Measurements from ENCODE around the gene EXD2.
"Not testable (repeated sequence)": the region's sequence is repeated elsewhere in the genome, so short reads cannot be mapped to it uniquely, and the experiment has no call there.

The EXD2 gene

DNA sequence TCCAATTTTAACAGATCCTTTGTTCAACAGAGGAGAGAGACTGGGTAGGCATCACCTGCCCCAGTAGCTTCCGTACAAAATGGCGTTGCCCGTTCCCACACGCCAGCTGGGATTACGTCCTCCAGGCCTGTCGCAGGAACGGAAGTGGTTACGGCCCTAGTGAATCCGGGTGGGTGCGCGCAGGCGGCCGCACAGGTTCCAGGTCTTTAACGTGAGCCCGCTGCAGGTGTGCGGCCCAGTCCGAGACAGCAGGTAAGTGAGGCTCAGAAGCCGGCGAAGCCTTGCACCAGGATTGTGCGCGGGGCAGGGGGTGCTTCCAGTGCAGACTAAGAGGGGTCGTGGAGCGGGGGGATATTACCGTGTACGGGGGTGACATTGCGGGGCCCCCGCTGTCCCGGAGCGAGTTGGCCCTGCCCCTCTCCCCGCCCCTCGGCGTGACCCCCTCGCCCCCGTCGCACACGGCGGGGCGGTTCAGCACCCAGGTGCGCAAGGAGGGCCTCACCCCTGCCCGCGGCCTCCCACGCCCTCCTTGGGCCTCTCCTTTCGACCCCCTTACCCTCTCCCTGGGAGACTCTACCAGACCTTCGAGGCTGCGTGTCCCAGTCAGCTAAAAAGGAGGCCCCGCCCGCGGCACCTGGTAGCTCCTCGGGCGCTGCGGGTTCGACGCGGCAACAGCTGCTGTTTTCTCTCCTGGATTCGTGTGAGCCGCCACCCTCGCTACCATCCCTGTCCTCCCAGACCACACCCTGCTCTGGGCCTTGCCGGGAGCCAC is at the start of gene EXD2:
TSS of gene EXD2 (plus strand) at position 159 of the 772 bp plus-strand sequence. CDS start 17,973 bp downstream, outside the sequence.
- DNase-seq: peak; percentile 78

- DNase-seq: no peak
Observed at GRCh38 chr14:69141550-69141949, 49.7 kb upstream of the EXD2 start.

GRCh38 chr14:69142101-69142500 is 49.2 kb upstream of the EXD2 start:
- no peak for DNase-seq

DNA sequence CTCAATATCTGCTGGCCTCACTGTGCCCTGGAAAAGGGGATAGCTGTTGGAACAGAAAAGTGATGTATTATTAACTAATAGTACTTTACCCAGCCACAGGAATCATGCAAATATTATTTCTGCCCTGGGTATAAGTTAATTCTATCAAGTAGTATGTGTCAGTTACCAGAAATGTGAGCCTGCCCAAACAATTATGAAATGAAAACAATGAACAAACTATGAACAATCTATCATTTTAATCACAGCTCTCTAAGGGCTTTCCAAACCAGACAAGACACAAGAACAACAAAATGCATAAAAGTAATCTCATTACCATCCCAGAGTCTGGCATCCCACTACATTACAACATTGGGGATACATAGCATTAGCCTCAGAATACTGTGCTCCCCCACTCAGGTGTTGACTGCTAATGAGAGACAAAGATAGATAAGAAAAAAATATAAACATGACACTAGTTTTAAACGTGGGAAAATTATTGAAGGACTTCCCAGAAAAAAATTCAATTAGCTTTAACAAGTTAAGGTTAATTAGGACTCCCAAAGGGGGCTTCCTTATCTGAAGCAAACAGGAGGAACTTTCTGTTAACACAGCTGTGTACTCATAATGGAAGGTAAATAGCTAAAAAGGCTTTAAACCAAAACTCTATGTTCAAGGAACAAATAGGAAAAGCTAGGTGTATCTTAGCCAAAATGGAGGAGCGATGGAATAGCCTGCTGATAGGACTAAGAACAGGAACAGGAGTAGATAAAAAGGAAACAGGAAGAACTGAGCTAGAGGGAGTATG is 41.6 kb upstream of the EXD2 start:
- DNase-seq: no peak

GRCh38 chr14:69151458-69152180 is 39.7 kb upstream of the EXD2 start:
- DNase-seq: peak; percentile 56

DNA sequence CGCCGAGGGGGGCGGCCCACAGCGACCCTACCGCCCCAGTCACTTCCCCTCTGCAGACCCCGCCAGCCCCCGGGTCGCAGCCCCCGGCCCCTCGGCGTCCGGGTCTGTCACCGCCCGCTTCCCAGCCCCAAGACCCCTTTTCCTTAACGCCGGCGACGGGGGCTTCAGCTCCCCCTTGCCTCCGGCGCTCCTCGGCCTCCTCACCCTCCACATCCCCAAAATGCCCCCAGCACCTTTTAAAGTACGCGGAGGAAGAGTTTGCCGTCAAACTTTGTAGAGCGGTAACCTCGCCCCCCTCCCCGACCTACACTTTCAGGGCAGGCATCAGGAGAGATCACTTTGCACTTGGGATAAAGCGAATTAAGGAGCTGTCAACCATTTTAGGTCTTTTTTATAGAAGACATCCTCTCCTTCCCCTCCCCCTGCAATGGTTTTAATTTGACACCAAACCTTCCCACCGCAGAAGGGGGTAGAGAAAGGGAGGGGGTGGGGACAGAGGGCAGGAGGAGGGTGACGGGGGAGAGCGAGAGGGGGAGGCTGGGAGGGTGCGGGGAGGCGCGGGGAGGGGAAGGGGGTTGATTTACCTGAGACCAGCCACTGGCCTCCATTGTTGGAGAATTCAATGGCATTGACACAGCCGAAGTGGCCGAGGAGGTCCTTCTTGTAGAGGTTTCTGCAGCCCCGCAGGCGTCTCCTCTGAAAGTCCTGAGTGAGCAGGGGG is 39.0 kb upstream of the EXD2 start:
- no peak for DNase-seq

DNA sequence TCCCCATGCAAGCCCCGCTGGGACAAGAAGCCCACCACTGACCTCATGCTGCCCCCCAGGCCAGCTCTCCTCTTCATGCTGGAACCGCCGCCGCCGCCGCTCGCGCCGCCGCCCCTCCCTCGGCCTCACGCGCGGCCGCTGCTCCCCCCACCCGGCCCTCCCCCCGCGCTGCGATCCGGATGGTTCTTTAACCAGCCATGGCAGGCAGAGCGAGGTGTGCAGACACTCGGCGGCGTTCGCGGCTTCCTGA is 38.5 kb upstream of the EXD2 start, which contains the start of gene DCAF5:
TSS of gene DCAF5 (minus strand) at position 218 of the 250 bp plus-strand sequence. CDS start at position 77, 141 bp downstream.
- no peak for DNase-seq

GRCh38 chr14:69153152-69153872 is 38.0 kb upstream of the EXD2 start:
- DNase-seq: peak; percentile 75

DNA sequence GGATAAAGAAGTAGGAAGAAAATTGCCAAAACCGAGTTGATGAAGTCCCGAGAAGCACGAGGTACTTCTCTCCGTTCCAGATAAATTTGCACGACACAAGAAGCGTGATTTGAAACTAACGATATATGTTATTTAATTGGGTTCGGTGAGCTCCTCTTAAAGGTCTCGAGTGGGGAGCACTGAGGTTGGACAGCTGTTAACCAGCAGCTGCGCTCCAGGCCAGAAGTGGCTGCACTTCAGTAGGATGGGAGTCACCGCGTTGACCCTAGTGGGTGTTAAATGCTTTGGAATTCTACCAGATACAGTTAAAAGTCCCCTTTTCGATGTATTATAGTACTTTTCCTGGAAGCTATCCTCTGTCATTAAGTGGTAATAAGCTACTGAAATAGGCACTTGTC is 37.4 kb upstream of the EXD2 start:
- DNase-seq: no peak

- peak; percentile 22 for DNase-seq
Observed at GRCh38 chr14:69154779-69155178, 36.5 kb upstream of the EXD2 start.

DNA sequence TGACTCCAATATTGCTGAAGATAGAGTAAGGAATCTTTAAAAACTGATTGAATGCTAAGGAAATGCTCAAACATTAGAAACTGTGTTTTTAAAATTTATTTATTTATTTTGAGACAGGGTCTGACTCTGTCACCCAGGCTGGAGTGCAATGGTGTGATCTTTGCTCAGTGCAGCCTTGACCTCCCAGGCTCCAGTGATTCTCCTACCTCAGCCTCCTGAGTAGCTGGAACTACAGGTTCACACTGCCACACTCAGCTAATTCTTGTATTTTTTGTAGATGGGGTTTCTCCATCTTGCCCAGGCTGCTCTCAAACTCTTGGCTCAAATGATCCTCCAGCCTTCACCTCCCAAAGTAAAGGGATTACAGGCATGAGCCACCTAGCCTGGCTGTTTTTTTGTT is 35.1 kb upstream of the EXD2 start:
- DNase-seq: no peak

DNA sequence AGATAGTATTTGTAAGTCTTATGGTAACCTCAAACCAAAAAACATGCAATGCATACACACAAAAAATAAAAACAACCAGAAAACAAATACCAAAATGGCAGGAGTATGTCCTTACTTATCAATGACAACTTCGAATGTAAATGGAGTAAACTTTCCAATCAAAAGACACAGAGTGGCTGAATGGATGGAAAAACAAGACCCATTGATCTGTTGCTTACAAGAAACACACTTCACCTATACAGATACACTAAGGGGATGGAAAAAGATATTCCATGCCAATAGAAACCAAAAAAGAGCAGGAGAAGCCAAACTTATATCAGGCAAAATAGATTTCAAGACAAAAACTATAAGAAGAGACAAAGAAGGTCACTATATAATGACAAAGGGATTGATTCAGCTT is 29.7 kb upstream of the EXD2 start:
- DNase-seq: no peak

DNA sequence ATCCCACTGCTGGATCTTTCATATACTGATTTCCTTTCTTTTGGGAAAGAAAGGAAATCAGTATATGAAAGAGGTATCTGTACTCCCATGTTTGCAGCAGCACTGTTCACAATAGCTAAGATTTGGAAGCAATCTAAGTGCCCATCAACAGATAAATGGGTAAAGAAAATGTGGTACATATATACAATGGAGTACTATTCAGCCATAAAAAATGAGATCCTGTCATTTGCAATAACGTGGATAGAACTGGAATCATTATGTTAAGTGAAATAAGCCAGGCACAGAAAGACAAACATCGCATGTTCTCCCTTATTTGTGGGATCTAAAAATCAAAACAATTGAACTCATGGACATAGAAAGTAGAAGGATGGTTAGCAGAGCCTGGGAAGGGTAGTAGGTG is 25.5 kb upstream of the EXD2 start:
- not testable (repeated sequence) for DNase-seq

DNA sequence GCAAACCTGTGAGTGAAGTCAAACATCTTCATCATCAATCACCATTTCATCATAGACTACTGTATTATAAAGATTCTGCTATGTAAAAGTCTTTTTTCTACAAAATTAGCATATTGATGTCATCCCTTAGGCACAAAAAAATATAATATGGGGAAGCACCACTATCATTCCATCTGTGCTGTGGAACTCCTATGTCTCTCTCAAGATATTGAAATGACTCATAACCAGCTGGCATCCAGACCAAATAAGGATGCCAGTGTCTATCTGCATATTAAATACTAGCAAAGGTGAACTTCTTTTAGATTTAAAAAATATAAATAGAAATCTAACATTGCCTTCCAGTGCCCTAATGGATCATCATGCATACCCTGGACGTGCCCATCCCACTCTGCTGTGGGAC is 20.5 kb upstream of the EXD2 start:
- no peak for DNase-seq

- no peak for DNase-seq
Observed at GRCh38 chr14:69171569-69171968, 19.7 kb upstream of the EXD2 start.

- no peak for DNase-seq
Observed at GRCh38 chr14:69175130-69175529, 16.2 kb upstream of the EXD2 start.

GRCh38 chr14:69181491-69181890 is 9.8 kb upstream of the EXD2 start:
- no peak for DNase-seq

GRCh38 chr14:69182580-69182979 is 8.7 kb upstream of the EXD2 start:
- not testable (repeated sequence) for DNase-seq

GRCh38 chr14:69183735-69184134 is 7.6 kb upstream of the EXD2 start:
- no peak for DNase-seq

DNA sequence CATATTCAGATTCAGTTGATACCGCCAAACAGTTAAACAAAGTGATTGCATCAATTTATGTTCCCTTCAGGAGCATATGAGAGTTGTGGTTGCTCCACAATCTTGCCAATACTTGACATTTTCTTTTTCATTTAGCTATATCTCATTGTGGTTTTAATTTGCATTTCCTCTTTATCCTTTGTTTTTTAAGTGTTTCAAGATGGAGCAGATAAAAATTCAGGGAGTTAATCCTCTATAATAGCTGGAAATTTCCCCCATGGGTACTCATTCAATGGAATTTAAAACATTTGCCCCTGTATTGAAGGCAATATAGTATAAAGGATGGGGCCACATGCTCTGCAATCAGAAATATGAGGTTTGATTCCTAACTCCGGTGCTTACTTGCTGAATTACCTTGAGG is 1.1 kb upstream of the EXD2 start:
- no peak for DNase-seq

DNA sequence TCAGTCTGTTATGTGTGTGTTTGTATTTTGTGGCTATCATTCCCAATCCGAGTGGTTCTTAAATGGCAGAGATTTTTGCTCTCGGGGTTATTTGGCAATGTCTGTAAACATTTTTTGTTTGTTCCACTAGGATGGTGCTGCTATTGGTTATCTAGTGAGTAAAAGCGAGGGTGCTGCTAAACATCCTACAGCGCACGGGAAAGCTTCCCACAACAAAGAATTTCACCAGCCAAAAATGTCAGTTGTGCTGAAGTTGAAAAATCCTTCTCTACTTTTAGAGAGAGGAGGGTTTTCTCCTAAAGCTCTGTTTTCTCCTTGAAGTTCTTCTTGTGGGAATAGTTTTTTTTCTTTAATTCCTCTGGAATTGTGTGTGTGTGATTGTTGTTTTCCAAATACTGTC is 2.4 kb downstream of the EXD2 start:
- DNase-seq: no peak

GRCh38 chr14:69199786-69200185 is 8.5 kb downstream of the EXD2 start:
- no peak for DNase-seq

Data from DMS 273 treated with DMSO at 0.1 percent for 48 hours (cell line).